IMR-90 (cell line): ENCODE measurements around the gene ADAM33.

Source experiments
- CEBPB ChIP-seq: IDR thresholded peaks from 2 replicates; pipeline ENCODE4 v1.6.1; 2012; ENCODE audit warnings: low read depth, low read length, improper control_type of control experiment
- CTCF ChIP-seq: conservative IDR thresholded peaks from 2 replicates; pipeline ENCODE4 v1.5.1; 2012; ENCODE audit warnings: mild to moderate bottlenecking, low read depth, low read length, improper control_type of control experiment
- ELK1 ChIP-seq: fragments of 150-350 bp; IDR thresholded peaks from 2 replicates; pipeline ENCODE4 v1.6.1; 2016; ENCODE audit warnings: low read depth, mild to moderate bottlenecking, low read length, moderate library complexity, borderline replicate concordance
- MXI1 ChIP-seq: IDR thresholded peaks from 2 replicates; pipeline ENCODE4 v1.6.1; 2012; ENCODE audit warnings: low read depth, mild to moderate bottlenecking, low read length, moderate library complexity, borderline replicate concordance
- POLR2A ChIP-seq: IDR thresholded peaks from 2 replicates; pipeline ENCODE4 v1.6.1; 2012; ENCODE audit warnings: mild to moderate bottlenecking, low read depth, low read length

- TF ChIP-seq CTCF (no peak), MXI1 (no peak), POLR2A (no peak), ELK1 (no peak), CEBPB (no peak)
These were observed 3.5 kb upstream of the ADAM33 start for GRCh38 chr20:3685341-3685740.
